AG09309 (cell line): ENCODE results near the gene TBXA2R.

ENCODE experiments used
- DNase-seq: peaks from one replicate; pipeline ENCODE4 v3.0.0-alpha.2; 2010; ENCODE audit warnings: low read depth
- H3K4me3 ChIP-seq: 2 replicates; pipeline ENCODE4 v1.5.1; 2011; ENCODE audit warnings: mild to moderate bottlenecking, low read depth, low read length, moderate library complexity; ENCODE audit not compliant: control insufficient read depth
- CTCF ChIP-seq: IDR thresholded peaks from 2 replicates; pipeline ENCODE4 v1.5.1; 2011; ENCODE audit warnings: mild to moderate bottlenecking, low read depth, low read length, inconsistent platforms; ENCODE audit not compliant: insufficient read depth, control insufficient read depth; ENCODE audit errors: missing control alignments

TBXA2R gene

GRCh38 chr19:3547301-3547731 lies 59.4 kb downstream of the TBXA2R start:
- no peak for DNase-seq
- no peak overlapping the region for H3K4me3 ChIP-seq
- TF ChIP-seq CTCF = peak; percentile 71

- no peak for TF ChIP-seq CTCF
- no peak overlapping the region for H3K4me3 ChIP-seq
- no peak for DNase-seq
Measured at GRCh38 chr19:3546119-3546518, 60.6 kb downstream of the TBXA2R start.

- H3K4me3 ChIP-seq = no peak overlapping the region
- TF ChIP-seq CTCF = no peak
- DNase-seq = no peak
Measured at GRCh38 chr19:3545669-3546034, 61.0 kb downstream of the TBXA2R start.

GRCh38 chr19:3544742-3545668 lies 61.7 kb downstream of the TBXA2R start:
- peak; percentile 97 for TF ChIP-seq CTCF
- DNase-seq = no peak
- H3K4me3 ChIP-seq = no peak overlapping the region
